HAP-1 (cell line): ENCODE data around the gene TRAPPC3L.

Experiments used
- DNase-seq, 2 experiments: peaks; one replicate each; pipeline ENCODE4 v3.0.0-alpha.2; 2016 to 2020; ENCODE audit warnings: low spot score in 2 of 2
- H3K27me3 ChIP-seq: fragments of 250-450 bp; sonication (Bioruptor Pico); 2 replicates; pipeline ENCODE4 v1.5.1; 2020; ENCODE audit warnings: low read depth, mild to moderate bottlenecking, moderate library complexity
- H3K36me3 ChIP-seq: fragments of 250-450 bp; sonication (Bioruptor Pico); replicated peaks from 2 replicates; pipeline ENCODE4 v1.5.1; 2020; ENCODE audit warnings: mild to moderate bottlenecking
- H3K4me1 ChIP-seq: fragments of 250-450 bp; sonication (Bioruptor Pico); 2 replicates; pipeline ENCODE4 v1.5.1; 2020; ENCODE audit warnings: mild to moderate bottlenecking
- H3K4me3 ChIP-seq: fragments of 250-450 bp; sonication (Bioruptor Pico); 2 replicates; pipeline ENCODE4 v1.5.1; 2020; ENCODE audit warnings: mild to moderate bottlenecking, moderate library complexity
- H3K9me3 ChIP-seq: fragments of 250-450 bp; sonication (Bioruptor Pico); 2 replicates; pipeline ENCODE4 v1.5.1; 2020; ENCODE audit warnings: mild to moderate bottlenecking, moderate library complexity
- in situ Hi-C: fragments of 300-500 bp; cut with MboI; formaldehyde crosslinking; loops from 3 replicates; pipeline ENCODE4 v1.14.3; 2020; ENCODE audit warnings: low sequenced_read_pairs, inconsistent platforms, mixed read lengths

Gene TRAPPC3L

GRCh38 chr6:116446399-116446798 is 99.1 kb downstream of the TRAPPC3L start:
- Histone ChIP-seq H3K4me3 (no peak overlapping the region), H3K4me1 (no peaks in the 10 kb centered on the region), H3K9me3 (no peaks in the 10 kb centered on the region), H3K36me3 (no peaks in the 10 kb centered on the region), H3K27me3 (peaks cover 2% of the 10 kb centered on the region; the same call in 1 of the 2 replicates)
- DNase-seq, result no peak
- in situ Hi-C loops, result no loop called here

DNA sequence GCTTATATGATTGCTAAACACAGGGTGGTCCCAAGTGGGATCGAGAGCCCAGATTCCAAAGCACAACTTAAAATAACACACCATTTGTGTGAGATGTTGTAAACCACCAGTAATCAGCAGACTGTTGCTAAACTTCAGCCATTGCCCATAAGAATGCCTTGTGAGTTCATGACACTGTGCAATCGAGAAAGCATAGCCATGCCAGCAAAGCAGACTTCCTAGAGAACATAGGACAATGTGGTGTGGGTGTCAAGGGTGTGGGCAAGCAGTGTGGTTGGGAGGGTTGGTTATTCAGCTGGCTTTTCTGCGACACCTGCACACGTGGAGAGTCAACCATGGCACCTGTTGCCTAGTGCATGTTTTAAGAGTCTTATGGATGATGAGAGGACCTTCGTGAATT is 100.4 kb downstream of the TRAPPC3L start:
- Histone ChIP-seq H3K9me3 (no peaks in the 10 kb centered on the region), H3K4me1 (no peaks in the 10 kb centered on the region), H3K27me3 (peaks cover 2% of the 10 kb centered on the region; the same call in 1 of the 2 replicates), H3K4me3 (no peak overlapping the region), H3K36me3 (no peaks in the 10 kb centered on the region)
- DNase-seq, result no peak
- in situ Hi-C loops, result no loop called here
